LHCN-M2 (cell line): ENCODE results near the gene TNS3. TPM values are rescaled to one million over a fixed set of nuclear protein-coding genes. Genes with fewer than 3 reads are reported as not detected.

ENCODE experiments used
- DNase-seq: peaks from one replicate; pipeline ENCODE4 v3.0.0-alpha.2; 2012; ENCODE audit warnings: low read depth
- total RNA-seq: library from RNA; depleted of rRNA; stranded (reverse); fragments of >200 nt; gene quantifications from 2 replicates; pipeline ENCODE4 v1.2.3, GENCODE V29; 2014

The TNS3 gene
- total RNA-seq, 1 experiment from 2014 or later: 556 TPM

DNA sequence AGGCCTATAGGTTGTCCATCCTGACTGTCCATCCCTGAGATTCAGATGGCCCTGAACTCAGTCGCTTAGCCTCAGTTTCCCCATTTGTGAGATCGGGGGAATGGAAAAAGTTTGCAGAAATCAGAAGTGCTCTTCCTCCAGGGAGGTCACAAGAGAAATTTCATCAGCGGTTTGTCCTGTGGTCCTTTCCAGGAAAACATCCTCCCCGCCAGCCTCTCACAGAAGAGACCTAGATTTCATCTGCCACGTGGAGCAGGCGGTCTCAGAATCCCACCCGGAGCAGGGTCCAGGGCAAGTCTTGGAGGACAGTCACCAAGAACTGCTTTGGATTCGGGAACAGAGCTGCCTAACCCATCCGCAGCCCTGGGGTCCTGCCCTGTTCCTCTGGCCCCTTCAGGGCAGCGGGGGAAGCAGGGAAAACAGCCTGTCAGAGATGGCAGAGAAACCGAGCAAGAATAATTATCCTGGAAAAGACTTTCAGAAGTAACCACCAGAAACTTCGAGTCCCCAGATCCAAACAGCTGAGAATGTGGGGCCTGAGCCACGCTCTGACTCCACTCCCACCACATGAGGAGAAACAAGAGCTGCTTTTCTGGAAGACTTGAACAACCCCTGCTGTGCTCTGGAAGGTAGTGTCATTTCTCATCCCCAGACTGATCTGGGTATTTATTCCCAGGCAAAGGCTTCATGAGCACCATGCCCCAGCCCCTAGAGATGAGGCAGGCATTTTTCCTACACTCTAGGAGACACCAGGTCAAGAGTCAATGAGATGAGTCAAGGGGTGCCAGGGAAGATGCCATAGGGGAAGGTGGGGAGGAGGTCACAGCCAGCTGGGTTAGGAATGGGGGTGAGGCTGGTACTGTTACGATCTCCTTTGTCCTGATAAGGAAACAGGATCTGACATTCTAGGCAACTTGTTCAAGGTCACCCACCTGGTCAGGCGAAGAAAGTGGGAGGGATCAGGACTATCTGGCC is 1.1 kb upstream of the TNS3 start:
- DNase-seq: peak; percentile 97

DNA sequence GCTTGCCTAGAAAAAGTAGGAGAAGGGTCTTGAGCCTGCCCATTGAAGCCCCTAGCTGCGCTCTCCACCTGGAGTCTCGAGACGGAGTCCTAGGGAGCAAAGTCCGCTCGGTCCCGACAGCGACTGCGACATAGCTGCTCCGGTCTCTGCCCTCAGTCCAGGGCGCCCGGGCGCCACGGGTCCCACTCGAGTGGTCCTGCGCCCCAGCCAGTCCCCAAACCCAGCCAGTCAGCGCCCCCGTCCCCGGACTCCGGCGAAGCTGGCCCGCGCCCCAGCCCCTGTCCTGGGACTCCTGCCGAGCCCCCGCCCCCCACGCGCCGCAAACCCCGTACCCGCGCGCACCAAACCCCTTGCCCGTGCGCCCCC is 490 bp downstream of the TNS3 start:
- no peak for DNase-seq

DNA sequence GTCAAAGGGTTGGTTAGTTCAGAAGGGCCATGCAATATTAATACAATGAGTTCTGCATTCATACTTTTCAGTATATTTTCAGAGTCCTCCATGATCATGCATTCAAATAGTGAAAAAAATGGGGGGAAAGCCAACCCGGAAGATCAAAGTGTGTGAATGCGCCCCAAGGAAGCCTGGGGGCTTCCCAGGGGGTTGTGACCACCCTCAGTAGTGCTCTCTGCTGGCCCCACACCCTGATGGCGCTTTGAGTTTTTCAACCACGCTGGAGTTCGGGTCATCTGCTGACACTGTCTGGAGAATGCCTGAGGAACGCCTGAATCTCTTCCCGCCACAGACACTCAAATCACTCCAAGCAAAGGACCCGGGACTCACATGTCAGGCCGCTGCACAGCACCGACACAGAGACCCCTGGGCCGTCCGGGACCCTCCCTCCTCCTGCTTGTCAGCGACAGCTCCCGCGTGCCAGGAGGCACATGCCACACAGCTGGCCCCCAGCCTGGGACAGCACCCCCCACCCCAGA is 1.0 kb downstream of the TNS3 start:
- peak; percentile 69 for DNase-seq

DNA sequence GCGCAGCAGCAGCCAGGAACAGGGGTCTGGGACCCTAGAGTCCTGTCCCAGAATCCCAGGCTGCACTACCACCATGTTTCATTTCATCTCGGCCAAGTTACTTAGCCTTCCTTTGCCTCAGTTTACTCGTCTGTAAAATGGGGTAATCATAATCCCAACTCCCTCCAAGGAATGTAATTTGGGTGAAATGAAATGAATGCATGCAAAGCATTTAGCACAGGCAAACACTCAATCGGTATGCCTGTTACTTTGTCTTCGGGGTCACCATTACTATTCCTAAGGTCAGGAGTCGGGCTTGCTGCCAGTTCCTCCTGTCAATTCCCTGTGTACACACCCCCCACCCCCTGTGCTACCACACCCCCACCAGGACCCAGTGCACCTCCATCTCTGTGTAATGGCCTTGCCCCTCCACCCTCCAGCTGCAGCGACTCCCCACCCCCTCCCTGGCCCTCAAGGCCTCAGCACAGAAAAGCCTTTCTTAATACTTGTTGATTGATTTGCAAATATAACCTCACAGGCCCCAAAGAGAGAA is 1.7 kb downstream of the TNS3 start:
- DNase-seq: peak; percentile 42

DNA sequence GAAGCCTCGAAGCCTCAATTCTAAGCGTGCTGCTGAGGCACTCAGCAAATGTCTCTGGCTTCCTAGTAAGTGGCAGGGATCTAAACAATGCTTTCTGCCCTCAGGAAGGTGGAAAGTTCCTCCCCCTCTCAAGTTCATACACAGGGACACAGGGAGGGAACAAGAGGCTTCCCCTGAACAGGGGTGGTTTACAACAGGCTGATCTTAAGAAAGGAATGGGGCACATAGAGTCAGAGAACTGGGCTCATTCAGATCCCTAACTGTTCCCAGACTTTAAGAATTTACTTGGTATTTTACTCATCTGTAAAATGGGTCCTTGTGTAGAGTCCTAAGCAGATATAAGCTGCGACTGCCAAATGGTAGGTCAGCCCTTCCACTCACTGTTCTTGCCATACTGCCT is 2.5 kb downstream of the TNS3 start:
- DNase-seq: no peak

DNA sequence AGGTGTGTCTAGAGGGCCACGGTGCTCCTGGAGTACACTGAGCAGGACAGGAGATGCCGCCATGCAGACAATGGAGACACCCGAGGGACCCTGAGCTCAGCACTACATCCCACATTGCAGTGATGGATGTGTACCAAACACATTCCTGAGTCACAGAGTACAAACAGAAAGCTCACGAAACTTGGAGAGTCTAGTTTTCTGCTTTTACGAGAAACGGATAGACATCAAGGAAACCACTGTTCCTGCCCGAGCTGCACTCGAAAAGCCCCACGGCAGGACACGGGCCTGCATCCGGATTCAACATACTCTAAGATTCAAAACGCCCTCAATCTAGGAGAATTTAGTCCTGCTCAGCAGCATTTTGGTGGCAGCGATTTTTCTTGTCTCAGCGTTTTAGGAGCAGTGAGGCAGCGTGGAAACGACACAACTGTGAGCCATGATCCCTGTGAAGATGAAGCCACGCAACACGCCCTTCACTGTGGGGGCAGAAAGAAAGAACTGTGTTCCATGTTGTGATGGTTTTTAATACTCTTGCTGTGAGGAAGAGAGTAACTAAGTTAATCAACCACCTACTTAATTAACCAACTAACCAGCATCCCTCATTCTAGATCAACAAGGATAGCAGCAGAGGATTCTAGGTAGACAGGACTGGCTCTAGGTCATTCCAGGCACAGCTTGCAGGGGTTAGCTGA is 3.2 kb downstream of the TNS3 start:
- DNase-seq: peak; percentile 44

DNA sequence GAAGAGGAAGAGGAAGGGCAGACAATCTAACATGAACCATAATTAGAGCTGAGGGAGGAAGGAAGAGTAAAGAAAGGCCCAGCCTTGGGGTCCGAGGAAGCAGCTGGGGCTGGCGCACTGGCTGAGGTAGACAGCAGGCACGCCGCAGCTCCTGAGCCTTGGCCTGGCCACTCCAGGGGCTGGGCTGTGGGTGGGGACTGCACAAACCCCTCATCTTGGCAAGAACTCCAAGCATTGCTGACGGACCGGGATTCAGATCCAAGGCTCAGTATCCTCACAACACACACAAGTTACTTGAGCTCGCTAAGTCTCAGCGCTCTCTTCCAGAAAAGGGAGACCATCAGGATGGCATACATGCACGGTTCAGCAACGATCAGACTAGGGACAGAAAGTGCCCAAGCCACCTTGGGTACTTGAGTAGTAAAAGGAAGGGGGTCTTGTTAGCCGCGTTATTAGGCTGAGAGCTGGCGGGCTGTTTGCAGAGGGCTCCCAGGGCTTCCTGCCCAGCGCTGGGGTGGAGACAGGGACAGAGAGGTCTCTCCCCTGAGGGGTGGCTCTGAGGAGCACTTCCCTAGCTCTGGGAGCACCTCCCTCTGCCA is 4.5 kb downstream of the TNS3 start:
- DNase-seq: no peak

DNA sequence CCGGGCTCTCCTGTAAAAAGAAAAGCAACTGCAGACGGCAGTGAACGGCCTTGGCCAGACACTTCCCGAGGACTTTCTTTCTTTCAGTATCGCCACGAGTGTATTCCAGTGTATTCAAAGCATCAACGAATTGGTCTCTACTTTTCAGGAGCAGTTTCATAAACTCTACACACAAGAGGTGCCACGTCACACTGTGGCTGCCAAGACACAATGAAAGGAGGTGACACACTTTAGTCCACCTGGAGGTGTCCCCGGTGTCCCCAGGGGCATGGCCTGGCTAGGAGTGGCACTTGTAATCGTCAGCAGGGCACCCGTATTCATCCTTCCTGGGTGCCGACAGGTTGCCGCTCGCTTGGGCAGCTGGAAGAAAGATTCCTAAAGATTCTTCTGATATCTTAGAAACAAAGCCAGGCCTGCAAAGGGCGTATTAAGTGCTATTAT is 5.0 kb downstream of the TNS3 start:
- no peak for DNase-seq

DNA sequence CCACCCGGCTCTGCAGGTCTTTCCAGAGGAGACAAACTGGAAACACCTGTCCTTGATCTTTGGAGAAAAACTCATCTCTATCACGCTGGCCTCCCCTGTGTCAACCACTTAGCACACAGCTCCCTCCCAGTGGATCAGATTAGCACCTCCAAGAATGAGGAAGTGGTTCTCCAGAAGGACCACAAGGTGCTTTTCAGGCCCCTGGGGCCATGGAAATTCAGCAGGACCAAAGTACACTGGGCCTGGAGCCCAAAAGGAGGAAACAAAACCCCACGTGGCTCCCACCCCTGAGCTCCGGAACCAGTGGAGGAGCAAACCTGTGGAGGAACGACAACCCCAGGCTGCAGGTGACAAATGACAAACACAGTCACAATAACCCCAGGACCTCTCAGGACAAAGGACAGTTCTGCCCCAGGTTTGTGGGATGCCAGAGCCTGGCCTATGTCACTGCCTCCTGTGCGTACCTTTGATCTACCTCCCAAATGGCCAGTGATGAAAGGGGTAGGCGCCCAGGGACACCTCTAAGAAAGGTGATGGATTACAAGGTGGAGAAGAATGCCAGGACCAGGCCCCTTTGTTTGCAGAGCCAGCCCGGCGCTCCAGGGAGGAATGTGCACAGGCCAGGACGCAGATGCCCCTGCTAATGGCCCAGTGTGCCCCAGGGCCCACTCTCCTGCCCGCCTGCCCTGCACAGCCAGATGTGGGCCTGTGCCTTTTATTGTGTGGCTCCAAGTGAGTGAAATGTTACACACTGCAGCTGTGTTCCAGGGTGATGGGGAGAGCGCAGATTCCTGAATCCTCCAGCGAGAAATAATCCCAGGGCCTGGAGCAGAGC is 5.7 kb downstream of the TNS3 start:
- peak; percentile 43 for DNase-seq

DNA sequence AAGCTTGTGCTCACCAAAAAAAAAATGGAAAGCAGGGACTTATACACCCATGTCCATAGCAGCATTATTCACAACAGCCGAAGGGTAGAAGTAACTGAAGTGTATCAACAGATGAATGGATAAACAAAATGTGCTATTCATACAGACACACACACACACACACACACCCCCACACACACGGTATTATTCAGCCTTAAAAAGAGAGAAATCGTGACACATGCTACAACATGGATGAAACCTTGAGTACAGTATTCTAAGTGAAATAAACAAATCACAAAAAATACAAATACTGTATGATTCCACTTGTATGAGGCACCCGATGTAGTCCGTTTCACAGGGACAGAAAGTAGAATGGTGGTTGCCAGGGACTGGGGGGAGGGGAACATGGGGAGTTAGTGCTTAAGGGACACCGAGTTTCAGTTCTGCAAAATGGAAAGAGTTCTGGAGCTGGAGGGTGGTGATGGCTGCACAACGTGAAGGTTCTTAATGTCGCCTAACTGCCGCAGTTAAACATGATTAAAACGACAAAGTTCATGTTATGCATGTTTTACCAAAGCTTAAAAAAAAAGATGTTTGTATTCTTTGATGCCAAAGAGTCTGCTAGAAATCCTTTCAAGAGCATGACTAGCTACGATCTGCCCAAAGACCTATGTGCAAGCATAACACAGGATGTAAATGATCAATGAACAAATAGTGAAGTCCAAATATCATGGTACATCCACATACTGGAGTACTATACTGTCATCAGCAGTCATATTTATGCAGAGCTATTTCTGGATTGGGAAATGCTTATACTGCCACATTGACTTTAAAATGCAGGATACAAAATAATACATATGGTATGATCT is 7.2 kb downstream of the TNS3 start:
- DNase-seq: peak; percentile 47

DNA sequence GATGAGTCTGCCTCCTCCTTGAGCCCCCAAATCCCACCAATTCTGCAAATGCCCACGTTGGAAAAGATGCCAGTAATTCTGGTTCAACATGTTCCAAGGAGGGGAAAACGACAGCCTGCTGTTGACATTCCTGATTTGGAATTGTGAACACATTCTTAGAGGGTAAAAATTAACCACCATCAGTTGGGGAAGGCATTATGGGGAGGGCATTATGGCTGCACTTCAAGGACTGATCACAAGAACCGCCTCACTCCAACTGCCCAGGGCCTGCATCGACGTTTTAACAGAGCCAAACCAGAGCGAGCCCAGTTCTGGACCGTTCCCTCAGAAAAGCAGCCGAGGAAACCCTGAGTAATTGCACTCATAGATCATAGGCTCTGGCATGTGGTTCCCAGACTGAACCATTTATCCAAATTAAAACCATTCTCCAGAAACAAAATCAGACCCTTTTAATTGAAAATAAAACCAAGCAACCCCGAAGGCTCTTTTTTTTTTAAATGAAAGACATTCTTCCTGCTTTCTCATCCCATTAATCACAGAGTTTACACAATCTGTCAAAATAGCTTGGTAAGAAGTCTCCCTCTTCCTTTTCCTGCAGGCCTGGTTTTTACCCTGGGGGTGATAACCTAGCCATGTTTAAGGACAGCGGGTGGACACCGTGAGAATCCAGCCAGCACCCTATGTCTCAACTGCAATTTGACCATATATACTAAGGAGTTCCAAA is 8.0 kb downstream of the TNS3 start:
- DNase-seq: peak; percentile 68

DNA sequence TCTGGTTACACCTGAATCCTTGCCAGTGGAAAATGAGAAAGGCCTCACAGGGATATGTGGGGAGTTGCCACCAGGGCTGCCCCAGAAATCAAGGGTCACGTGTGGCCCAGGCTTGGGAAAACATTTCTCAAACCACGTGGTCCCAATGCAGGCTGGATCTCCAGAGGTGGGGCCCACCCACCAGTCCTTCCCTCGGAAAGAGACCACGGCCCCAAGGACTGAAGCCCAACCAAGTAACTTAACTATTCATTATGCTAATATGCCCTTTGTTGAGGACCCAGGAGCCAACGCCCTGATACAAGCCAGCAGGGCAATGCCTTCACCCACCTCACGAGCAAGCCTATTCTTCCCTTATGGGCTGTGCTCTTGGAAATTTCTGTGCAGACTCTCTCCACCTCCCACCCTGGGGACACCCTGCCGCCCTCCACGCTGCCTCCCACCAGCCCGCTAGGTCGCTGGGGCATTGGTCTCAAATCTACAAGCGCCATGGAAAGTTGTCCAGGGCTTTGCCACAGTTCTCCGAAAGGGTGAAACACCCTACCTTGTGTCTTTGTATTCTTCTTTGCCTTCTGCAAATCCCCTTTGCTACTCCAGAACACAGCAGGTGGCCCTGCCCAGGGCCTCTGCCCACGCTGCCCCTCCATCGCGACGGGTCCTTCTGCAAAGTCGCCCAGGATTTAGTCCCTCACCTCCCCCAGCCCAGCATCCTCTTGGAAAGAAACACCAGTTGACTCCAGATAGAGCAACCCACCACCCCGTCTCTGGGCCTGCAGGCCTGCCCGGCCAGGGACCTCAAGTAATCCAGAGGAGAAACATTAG is 8.8 kb downstream of the TNS3 start:
- no peak for DNase-seq

DNA sequence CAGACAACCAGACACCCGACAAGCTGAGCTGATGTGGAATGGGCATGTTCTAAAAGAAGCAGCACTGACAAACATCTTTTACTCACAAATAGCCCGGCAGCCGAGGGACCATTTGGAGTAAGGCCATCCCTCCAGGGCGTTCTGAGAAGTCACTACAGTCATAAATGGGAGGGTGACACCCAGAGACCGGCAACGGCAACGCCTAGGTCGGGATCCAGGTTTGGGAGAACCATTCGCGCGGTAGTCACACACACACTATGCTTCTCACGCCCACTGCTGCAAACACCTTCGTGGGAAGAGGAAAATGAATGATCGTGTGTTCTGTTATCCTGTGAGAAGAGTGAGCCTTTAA is 9.8 kb downstream of the TNS3 start:
- no peak for DNase-seq

DNA sequence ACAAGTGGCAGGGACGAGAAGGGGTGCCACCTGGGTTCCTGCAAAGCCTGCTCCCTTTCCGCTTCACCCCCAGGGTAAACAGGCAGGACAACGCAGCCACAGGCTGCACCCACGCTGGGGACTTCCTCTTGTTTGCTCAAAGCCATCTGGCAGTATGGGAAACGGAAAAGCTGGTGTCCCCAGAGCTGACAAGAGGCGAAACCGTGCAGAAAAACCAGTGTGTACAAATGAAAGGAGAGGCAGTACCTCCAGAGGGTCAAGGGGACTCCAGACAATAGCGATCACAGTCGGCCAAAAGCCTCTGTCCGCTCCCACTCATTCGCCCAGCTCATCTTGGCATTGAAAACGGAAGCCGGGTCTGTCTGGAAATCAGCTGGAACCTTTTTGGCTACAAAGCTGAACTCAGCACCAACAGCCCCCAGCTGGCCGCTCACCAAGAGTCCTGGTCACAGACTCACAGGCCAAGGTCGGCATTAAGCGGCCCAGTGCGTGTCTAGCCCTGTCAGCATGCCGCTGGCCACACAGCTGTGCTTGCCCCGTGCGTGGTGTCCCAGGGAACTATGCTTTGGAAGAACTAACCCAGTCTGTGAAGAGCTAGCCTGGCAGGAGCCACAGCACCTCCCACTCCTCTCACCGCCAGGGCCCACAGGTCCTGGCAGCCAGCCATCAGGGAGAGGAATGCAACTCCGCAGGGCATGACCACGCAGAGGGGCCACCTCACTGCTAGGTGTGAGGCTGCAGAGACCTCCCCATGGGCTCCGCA is 10.4 kb downstream of the TNS3 start:
- peak; percentile 96 for DNase-seq

DNA sequence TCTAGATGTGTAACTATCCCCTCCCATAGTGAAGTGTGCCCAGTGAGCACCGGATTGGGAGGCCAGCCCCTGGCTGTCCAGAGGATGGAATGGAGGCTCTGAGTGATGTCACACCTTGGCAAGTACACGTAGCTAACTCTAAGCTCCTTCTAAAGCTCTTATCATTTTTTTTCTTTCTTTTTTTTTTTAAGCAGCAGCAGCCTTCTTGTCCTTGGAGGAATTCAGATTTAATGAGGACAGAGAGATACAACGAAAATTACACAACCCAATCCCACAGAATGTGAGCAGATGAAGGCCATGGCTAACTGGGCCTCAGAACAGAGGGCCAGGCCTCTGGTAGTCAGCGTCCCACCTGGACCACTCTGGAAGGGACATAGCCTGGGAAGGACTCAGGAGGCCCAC is 11.3 kb downstream of the TNS3 start:
- no peak for DNase-seq

DNA sequence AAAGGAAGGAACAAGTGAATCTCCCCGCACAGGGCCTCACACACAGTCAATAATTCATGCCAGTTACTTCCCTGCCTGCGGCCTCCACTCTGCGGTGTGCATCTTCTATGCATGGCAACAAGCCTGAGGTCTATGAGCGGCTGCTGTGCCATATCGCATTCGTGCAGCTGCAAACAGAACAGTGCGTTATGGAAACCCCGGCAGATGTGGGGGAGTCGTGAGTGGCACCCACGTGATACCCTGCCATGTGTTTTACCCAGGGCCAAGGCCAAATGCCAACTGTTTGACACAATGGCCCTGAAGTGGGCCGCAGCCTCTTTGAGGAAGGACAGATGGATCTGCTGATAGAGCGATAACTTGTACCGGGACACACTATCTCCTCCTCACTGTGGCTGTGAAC is 13.4 kb downstream of the TNS3 start:
- no peak for DNase-seq

DNA sequence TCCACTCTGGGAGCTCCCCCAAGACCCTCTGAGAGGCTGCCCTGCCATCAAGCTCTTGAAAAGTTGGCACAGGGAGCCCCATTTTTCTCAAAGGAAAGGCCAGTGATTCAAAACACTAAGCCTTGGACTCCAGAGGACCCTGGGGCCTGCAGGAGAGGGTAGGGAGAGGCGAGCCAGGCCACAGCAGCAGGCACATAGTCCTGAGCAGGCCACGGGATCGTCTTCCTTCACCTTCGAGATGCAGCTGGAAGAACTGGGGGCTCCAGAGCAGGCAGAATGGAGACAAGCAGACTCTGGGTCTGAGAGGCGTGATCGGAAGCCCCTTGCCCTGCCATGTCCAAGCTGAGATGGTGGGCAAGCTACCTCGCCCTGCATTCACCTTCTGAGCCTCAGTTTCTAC is 13.9 kb downstream of the TNS3 start:
- no peak for DNase-seq
